Measurements from ENCODE around the gene PCNX2. TPM values are rescaled to one million over a fixed set of nuclear protein-coding genes. Genes with fewer than 3 reads are reported as not detected.

Gene PCNX2
- total RNA-seq, 1 experiment from 2014 or later, result 15.3 TPM

- no peak overlapping the region for H2AFZ ChIP-seq (ENCODE audit: low read depth, low read length, poor library complexity, severe bottlenecking)
- DNase-seq (ENCODE audit: low read depth, low spot score) (no peak), ATAC-seq (no peak)
- H3K4me3 ChIP-seq (replicated peaks in 1 of 2; ENCODE audit: low read depth in 1 of 2, low read length in 2 of 2), result no peak overlapping the region
- no peaks in the 10 kb centered on the region for H4K20me1 ChIP-seq (ENCODE audit: insufficient read depth)
- H3K4me1 ChIP-seq (ENCODE audit: control insufficient read depth in 1 of 2, insufficient read depth in 2 of 2, low read length in 2 of 2), result no peaks in the 10 kb centered on the region
- no peak overlapping the region for H3K27ac ChIP-seq (ENCODE audit: low read depth, low read length)
- CTCF ChIA-PET, result no interaction called here
- H3K9me2 ChIP-seq (ENCODE audit: insufficient read depth), result no peaks in the 10 kb centered on the region
- H3K4me2 ChIP-seq (ENCODE audit: low read length), result no peak overlapping the region
- intact Hi-C loops (cut with micrococcal nuclease), result no loop called here
- H3K9me3 ChIP-seq (ENCODE audit: control insufficient read depth in 1 of 2, insufficient read depth in 1 of 2, low read depth in 1 of 2, low read length in 2 of 2), result no peaks in the 10 kb centered on the region
- no peaks in the 10 kb centered on the region for H3K79me2 ChIP-seq (ENCODE audit: insufficient read depth, low read length)
- no TSS peak for BruUV-seq (replicated peaks)
- RAD21 ChIA-PET (ENCODE audit: low non-redundant PET in 1 of 2, low total read pairs in 2 of 2, uncharacterized antibody in 2 of 2, unreplicated experiment in 2 of 2), result no interaction called here
- TF ChIP-seq SRF (IDR thresholded peaks at IDR 0.05; ENCODE audit: low read depth) (no peak), CEBPB (IDR thresholded peaks at IDR 0.05; ENCODE audit: low read depth) (no peak), ZFX (IDR thresholded peaks at IDR 0.05) (no peak), ATF3 (IDR thresholded peaks at IDR 0.05) (no peak), CTCF (IDR thresholded peaks at IDR 0.05 in 2 of 3, conservative IDR thresholded peaks at IDR 0.05 in 1 of 3; ENCODE audit: borderline replicate concordance in 1 of 3, insufficient read depth in 1 of 3, low read depth in 2 of 3, low read length in 2 of 3) (no peak), POLR2AphosphoS5 (IDR thresholded peaks at IDR 0.05; ENCODE audit: low read depth, low read length) (no peak), CBX3 (IDR thresholded peaks at IDR 0.05; ENCODE audit: low read depth) (no peak), FOSL1 (IDR thresholded peaks at IDR 0.05; ENCODE audit: low read depth) (no peak), YY1 (IDR thresholded peaks at IDR 0.05; ENCODE audit: extremely low read depth, insufficient replicate concordance, low read depth, low read length) (no peak)
- POLR2A ChIA-PET, result no interaction called here
- no peaks in the 10 kb centered on the region; a peak in 2 of 4 replicates for H3K36me3 ChIP-seq (ENCODE audit: control insufficient read depth in 1 of 2, insufficient read depth in 2 of 2, low read length in 2 of 2)
- no peak overlapping the region for H3K9ac ChIP-seq (ENCODE audit: low read length)
- no peaks in the 10 kb centered on the region for H3K27me3 ChIP-seq (ENCODE audit: insufficient read depth, low read length)
These were observed 65.5 kb downstream of the PCNX2 start for GRCh38 chr1:233230011-233230410.

- H3K9me3 ChIP-seq (ENCODE audit: control insufficient read depth in 1 of 2, insufficient read depth in 1 of 2, low read depth in 1 of 2, low read length in 2 of 2), result no peaks in the 10 kb centered on the region
- BruUV-seq (replicated peaks), result no TSS peak
- no peak overlapping the region for H2AFZ ChIP-seq (ENCODE audit: low read depth, low read length, poor library complexity, severe bottlenecking)
- DNase-seq (ENCODE audit: low read depth, low spot score), result no peak
- no peaks in the 10 kb centered on the region for H4K20me1 ChIP-seq (ENCODE audit: insufficient read depth)
- no peak for ATAC-seq
- POLR2A ChIA-PET, result no interaction called here
- no peak overlapping the region for H3K4me2 ChIP-seq (ENCODE audit: low read length)
- H3K36me3 ChIP-seq (ENCODE audit: control insufficient read depth in 1 of 2, insufficient read depth in 2 of 2, low read length in 2 of 2), result no peaks in the 10 kb centered on the region; a peak in 2 of 4 replicates
- no peak overlapping the region for H3K27ac ChIP-seq (ENCODE audit: low read depth, low read length)
- no peaks in the 10 kb centered on the region for H3K9me2 ChIP-seq (ENCODE audit: insufficient read depth)
- no peaks in the 10 kb centered on the region for H3K4me1 ChIP-seq (ENCODE audit: control insufficient read depth in 1 of 2, insufficient read depth in 2 of 2, low read length in 2 of 2)
- TF ChIP-seq TCF7L2 (IDR thresholded peaks at IDR 0.05; ENCODE audit: borderline replicate concordance, extremely low read depth, insufficient read depth, insufficient read length) (no peak), EZH2phosphoT487 (IDR thresholded peaks at IDR 0.05; ENCODE audit: borderline replicate concordance) (no peak), JUND (IDR thresholded peaks at IDR 0.05) (no peak), EGR1 (IDR thresholded peaks at IDR 0.05; ENCODE audit: low read depth) (no peak), CTCF (IDR thresholded peaks at IDR 0.05 in 2 of 3, conservative IDR thresholded peaks at IDR 0.05 in 1 of 3; ENCODE audit: borderline replicate concordance in 1 of 3, insufficient read depth in 1 of 3, low read depth in 2 of 3, low read length in 2 of 3) (no peak)
- H3K79me2 ChIP-seq (ENCODE audit: insufficient read depth, low read length), result no peaks in the 10 kb centered on the region
- intact Hi-C loops (cut with micrococcal nuclease), result no loop called here
- CTCF ChIA-PET, result no interaction called here
- H3K27me3 ChIP-seq (ENCODE audit: insufficient read depth, low read length), result no peaks in the 10 kb centered on the region
- no peak overlapping the region for H3K9ac ChIP-seq (ENCODE audit: low read length)
- RAD21 ChIA-PET (ENCODE audit: low non-redundant PET in 1 of 2, low total read pairs in 2 of 2, uncharacterized antibody in 2 of 2, unreplicated experiment in 2 of 2), result no interaction called here
- no peak overlapping the region for H3K4me3 ChIP-seq (replicated peaks in 1 of 2; ENCODE audit: low read depth in 1 of 2, low read length in 2 of 2)
These were observed 66.2 kb downstream of the PCNX2 start for GRCh38 chr1:233229288-233229687.

Measured in HCT116 (cell line).